Osteocyte (in vitro differentiated cells): ENCODE data around the gene RHEBL1. TPM values are rescaled to one million over a fixed set of nuclear protein-coding genes. Genes with fewer than 3 reads are reported as not detected.

Source experiments
- DNase-seq: peaks from one replicate; pipeline ENCODE4 v3.0.0; 2021; ENCODE audit warnings: mixed read lengths; ENCODE audit not compliant: unreplicated experiment; ENCODE audit errors: extremely low spot score
- H3K27ac Mint-ChIP-seq: one replicate; pipeline ENCODE4 v1.8.0; 2021; ENCODE audit warnings: mild to moderate bottlenecking, mixed read lengths; ENCODE audit not compliant: unreplicated experiment
- H3K27me3 Mint-ChIP-seq: one replicate; pipeline ENCODE4 v1.8.0; 2021; ENCODE audit warnings: mixed read lengths; ENCODE audit not compliant: unreplicated experiment
- H3K36me3 Mint-ChIP-seq: one replicate; pipeline ENCODE4 v1.8.0; 2021; ENCODE audit warnings: mixed read lengths; ENCODE audit not compliant: unreplicated experiment
- H3K4me1 Mint-ChIP-seq: one replicate; pipeline ENCODE4 v1.8.0; 2021; ENCODE audit warnings: mixed read lengths; ENCODE audit not compliant: unreplicated experiment
- H3K4me3 Mint-ChIP-seq: one replicate; pipeline ENCODE4 v1.8.0; 2021; ENCODE audit warnings: mild to moderate bottlenecking, moderate library complexity, mixed read lengths; ENCODE audit not compliant: unreplicated experiment
- H3K9me3 Mint-ChIP-seq: one replicate; pipeline ENCODE4 v1.8.0; 2021; ENCODE audit warnings: mixed read lengths; ENCODE audit not compliant: unreplicated experiment
- total RNA-seq: library from RNA; stranded (reverse); gene quantifications from 2 replicates; pipeline ENCODE4 v1.2.1, GENCODE V29; 2021
- TF ChIP-seq, protein P1 (sequence below): fragments of 200-600 bp; sonication (generic); IDR thresholded peaks from 2 replicates; pipeline ENCODE4 v1.5.0; 2021; ENCODE audit warnings: antibody characterized with exemption, mild to moderate bottlenecking, moderate library complexity

The RHEBL1 gene
- total RNA-seq, 1 donor from 2014 or later: 1.2 TPM

DNA sequence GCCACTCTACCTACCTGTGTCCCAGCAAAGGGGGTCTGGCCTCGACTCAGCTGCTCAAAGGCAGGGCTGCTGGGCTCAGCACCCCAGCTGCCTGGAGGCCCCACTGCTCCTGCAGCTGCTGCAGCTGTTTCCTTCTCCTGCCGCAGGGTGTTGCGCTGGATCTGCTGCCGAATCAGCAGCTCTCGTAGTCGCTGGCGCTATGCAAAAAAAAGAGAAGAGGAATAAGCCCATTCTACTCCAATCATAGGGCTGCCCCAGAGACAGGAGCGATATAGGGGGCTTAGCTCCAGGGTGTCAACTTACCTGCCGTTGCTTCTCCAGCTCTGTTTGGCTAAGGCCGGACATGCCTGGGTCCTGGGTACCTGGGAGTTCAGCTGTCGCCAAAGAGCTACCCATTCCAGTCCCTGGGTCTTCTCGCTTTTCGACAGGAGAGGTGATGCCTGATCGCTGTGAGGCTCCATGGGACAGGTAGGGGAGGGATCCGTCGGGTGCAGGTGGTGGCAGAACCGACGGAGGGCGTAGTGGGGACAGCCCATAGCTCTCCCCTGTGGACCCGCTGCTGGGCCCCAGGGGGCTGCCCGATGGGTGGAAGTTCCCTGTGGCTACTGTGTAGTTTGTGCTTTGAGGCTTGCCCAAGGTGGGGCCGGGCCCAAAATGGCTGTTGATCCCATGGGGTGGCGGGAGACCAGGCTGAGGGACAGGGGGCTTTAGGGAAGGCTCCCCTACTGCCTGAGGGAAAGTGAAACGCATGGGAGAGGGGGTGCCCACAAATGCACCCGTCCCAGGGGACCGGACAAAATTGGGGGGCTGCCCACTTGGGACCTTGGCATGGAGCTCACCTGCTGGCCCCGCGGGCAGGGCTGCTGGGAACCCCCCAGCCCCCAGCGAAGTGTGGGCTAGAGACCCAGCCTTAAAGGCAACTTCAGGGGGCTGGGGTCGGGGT is 30.1 kb downstream of the RHEBL1 start:
- Mint-ChIP-seq H3K27me3 (no peaks in the 10 kb centered on the region), H3K4me3 (no peak overlapping the region), H3K9me3 (no peaks in the 10 kb centered on the region), H3K27ac (no peak overlapping the region), H3K36me3 (peaks cover 40% of the 10 kb centered on the region), H3K4me1 (no peaks in the 10 kb centered on the region)
- TF ChIP-seq, protein P1, sequence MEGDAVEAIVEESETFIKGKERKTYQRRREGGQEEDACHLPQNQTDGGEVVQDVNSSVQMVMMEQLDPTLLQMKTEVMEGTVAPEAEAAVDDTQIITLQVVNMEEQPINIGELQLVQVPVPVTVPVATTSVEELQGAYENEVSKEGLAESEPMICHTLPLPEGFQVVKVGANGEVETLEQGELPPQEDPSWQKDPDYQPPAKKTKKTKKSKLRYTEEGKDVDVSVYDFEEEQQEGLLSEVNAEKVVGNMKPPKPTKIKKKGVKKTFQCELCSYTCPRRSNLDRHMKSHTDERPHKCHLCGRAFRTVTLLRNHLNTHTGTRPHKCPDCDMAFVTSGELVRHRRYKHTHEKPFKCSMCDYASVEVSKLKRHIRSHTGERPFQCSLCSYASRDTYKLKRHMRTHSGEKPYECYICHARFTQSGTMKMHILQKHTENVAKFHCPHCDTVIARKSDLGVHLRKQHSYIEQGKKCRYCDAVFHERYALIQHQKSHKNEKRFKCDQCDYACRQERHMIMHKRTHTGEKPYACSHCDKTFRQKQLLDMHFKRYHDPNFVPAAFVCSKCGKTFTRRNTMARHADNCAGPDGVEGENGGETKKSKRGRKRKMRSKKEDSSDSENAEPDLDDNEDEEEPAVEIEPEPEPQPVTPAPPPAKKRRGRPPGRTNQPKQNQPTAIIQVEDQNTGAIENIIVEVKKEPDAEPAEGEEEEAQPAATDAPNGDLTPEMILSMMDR: no peak
- no peak for DNase-seq

DNA sequence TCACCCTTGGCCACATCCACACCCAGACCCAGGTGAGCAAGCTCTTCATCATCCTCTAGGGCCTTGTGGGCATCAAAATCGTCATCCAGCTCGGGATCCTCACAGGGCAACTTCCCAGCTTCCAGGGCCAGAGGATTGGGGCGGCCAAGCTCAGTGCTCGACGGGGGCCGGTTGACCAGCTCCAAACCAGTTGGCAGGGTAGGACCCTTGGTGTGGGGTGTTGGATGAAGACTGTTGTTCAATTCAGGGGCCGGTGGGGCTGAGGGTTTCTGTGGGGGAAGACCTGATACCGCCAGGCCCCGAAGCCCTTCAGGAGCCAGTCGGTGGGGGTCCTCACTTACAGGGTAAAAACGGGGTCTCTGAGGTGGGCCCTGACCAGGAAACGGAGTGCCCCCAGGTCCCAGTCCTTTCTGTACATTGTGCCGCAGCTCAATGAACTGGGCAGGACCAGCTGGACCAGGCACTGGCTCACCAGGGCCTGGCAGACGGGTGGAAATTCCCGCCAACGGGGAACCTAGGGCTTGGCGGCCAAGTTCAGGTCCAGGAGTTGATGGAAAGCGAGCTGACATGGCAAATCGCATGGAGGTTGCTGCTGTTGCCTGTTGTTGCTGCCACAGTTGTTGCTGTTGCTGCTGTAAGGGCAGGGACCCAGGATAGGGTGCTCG is 31.4 kb downstream of the RHEBL1 start:
- DNase-seq: no peak
- Mint-ChIP-seq H3K4me3 (no peak overlapping the region), H3K27ac (no peak overlapping the region), H3K9me3 (no peaks in the 10 kb centered on the region), H3K36me3 (peaks cover 34% of the 10 kb centered on the region), H3K4me1 (no peaks in the 10 kb centered on the region), H3K27me3 (no peaks in the 10 kb centered on the region)
- TF ChIP-seq, protein P1: no peak

DNA sequence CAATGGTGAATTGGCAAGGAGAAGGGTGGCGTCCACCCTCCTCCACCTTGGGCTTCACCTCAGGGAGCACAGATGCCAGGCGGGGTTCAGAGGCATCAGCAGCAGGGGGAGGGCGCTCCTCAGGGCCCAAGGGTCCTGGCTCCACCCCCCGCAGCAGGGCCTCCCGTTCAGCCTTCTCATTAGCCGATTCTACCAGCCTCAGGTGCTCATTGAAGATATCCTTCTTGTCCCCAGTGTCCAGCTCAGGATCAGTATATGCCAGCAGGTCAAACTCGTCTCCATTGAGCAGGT is 31.9 kb downstream of the RHEBL1 start:
- TF ChIP-seq, protein P1: no peak
- DNase-seq: no peak
- Mint-ChIP-seq H3K36me3 (peaks cover 29% of the 10 kb centered on the region), H3K4me3 (no peak overlapping the region), H3K9me3 (no peaks in the 10 kb centered on the region), H3K27me3 (no peaks in the 10 kb centered on the region), H3K4me1 (no peaks in the 10 kb centered on the region), H3K27ac (no peak overlapping the region)

DNA sequence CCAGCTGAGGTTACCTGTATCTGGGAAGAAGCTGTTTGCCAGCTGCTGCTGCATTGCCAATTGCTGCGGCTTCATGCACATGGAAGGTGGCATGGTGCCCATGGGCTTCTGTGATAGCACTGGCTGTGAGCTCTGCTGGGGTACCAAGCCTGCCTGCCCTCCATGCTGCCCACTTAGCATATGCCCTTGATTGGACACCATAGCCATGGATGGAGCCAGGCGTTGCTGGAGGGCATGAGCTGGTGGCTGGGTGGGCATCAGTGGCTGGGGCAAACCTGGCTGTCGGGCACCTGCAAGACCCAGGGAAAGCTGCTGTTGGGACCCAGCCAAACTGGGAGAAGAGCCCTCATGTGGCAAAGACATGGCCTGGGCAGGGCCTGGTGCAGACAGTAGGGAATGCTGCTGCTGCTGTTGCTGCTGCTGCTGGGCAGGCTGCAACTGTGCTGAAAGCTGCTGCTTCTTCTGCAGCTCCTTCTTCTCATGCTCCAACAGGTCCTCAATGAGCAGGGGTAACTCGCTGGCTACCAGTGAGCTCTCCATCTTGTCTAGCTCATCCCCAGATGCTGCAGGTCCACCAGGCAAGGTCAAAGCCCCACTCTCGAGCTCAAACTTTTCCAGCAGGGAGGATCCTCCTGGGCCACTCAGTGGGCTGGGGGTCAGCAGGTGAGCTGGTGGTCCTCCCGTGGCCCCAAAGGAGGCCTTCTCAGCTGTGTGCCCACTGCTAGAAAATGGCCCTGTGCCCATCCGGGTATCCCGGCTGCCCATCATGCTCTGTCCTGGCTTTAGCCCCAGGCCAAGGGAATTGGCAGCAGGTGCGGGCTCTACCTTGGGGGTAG is 32.5 kb downstream of the RHEBL1 start:
- Mint-ChIP-seq H3K27ac (no peak overlapping the region), H3K36me3 (peaks cover 28% of the 10 kb centered on the region), H3K4me1 (no peaks in the 10 kb centered on the region), H3K4me3 (no peak overlapping the region), H3K9me3 (no peaks in the 10 kb centered on the region), H3K27me3 (no peaks in the 10 kb centered on the region)
- no peak for DNase-seq
- TF ChIP-seq, protein P1: no peak
